GM12873 (cell line): ENCODE results near the gene CCDC63.

Experiments used
- CTCF ChIP-seq: IDR thresholded peaks from 2 replicates; pipeline ENCODE4 v1.5.1; 2012; ENCODE audit warnings: low read depth, mild to moderate bottlenecking, moderate library complexity, low read length, control low read depth; ENCODE audit not compliant: insufficient read depth; ENCODE audit errors: missing control alignments

CCDC63 gene

GRCh38 chr12:110908377-110909152 lies 61.8 kb downstream of the CCDC63 start:
- TF ChIP-seq CTCF, result no peak

GRCh38 chr12:110912263-110912662 lies 65.5 kb downstream of the CCDC63 start:
- TF ChIP-seq CTCF, result no peak

- TF ChIP-seq CTCF, result no peak
These were observed 66.6 kb downstream of the CCDC63 start for GRCh38 chr12:110913119-110914056.

- TF ChIP-seq CTCF, result no peak
These were observed 69.6 kb downstream of the CCDC63 start for GRCh38 chr12:110916295-110916875.

- TF ChIP-seq CTCF, result no peak
These were observed 70.7 kb downstream of the CCDC63 start for GRCh38 chr12:110917467-110917866.

- no peak for TF ChIP-seq CTCF
These were observed 71.2 kb downstream of the CCDC63 start for GRCh38 chr12:110917961-110918360.

- TF ChIP-seq CTCF, result no peak
These were observed 72.9 kb downstream of the CCDC63 start for GRCh38 chr12:110919720-110920119.
